ENCODE data around the gene SLC7A4.
"Not testable (repeated sequence)": the region's sequence is repeated elsewhere in the genome, so short reads cannot be mapped to it uniquely, and the experiment has no call there.

Gene SLC7A4

DNA sequence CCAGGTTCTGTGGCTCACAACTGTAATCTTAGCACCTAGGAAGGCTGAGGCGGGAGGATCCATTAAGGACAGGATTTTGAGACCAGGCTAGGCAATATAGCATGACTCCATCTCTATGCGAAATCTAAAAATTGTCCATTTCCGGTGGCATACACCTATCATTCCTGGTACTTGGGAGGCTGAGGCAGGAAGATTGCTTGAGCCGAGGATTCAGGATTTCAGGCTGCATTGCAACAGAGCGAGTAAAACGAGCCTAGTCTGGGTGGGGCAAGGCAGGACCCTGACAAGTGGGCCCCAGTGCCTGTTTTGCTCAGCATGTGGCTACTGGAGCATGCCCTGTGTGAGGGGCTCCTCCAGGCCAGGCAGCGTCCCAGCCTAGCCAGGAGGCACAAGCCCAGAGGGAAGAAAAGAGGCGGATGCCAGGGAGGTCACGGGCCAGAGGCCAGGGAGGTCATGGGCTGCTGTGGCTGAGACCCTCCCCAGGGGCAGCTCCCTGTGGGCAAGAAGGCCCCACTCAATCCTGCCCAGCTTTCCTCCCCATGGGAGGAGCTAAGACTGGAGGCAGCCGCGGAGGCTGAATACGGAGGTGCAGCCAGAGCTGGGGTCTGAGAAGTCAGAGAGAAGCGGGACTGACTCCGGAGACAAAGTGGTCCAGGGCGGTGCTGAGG is 21.8 kb upstream of the SLC7A4 start:
- Mint-ChIP-seq H3K4me1 (peaks cover 45% of the 10 kb centered on the region), H3K27me3 (ENCODE audit: low read depth, poor library complexity) (peaks cover 13% of the 10 kb centered on the region), H3K27ac (no peak overlapping the region), H3K4me3 (no peak overlapping the region), H3K36me3 (ENCODE audit: low read depth) (no peaks in the 10 kb centered on the region), H3K9me3 (no peaks in the 10 kb centered on the region)
- TF ChIP-seq, protein P1, sequence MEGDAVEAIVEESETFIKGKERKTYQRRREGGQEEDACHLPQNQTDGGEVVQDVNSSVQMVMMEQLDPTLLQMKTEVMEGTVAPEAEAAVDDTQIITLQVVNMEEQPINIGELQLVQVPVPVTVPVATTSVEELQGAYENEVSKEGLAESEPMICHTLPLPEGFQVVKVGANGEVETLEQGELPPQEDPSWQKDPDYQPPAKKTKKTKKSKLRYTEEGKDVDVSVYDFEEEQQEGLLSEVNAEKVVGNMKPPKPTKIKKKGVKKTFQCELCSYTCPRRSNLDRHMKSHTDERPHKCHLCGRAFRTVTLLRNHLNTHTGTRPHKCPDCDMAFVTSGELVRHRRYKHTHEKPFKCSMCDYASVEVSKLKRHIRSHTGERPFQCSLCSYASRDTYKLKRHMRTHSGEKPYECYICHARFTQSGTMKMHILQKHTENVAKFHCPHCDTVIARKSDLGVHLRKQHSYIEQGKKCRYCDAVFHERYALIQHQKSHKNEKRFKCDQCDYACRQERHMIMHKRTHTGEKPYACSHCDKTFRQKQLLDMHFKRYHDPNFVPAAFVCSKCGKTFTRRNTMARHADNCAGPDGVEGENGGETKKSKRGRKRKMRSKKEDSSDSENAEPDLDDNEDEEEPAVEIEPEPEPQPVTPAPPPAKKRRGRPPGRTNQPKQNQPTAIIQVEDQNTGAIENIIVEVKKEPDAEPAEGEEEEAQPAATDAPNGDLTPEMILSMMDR (IDR thresholded peaks at IDR 0.05): no peak
- DNase-seq: no peak

DNA sequence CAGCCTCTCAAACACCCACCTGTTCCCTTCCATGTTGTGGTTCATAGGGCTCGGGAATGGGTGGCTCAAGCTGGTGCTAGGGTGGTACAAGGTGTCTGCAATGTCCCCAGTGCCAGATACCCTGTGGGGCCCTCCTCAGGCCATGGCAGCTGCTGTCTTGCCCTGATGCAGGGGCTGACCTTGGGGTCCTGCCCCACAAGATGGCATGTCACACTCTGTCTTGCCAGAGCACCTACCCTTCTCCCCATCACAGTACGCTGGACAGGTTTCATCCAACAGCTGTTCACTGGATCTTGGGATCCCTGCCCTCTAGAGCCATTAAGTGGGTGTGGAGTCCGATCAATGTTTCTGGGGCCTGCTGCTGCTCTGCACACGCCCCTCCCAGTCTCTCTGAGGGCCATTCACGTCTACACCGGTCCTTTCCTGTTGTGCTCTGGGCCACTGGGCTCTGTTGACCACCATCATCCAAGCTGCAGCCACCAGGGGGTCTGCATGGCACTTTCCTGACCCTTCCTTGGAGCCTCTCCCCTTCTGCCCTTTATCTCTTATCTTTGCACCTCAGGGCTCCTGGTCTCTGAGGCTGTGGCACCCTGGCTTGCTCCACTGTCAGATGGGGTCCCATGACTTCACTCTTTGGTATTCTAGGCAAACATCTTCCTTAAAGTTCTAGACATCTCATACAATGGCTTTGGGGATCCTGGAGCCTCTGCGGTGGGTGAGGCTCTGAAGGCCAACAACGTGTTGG is 20.5 kb upstream of the SLC7A4 start:
- DNase-seq: no peak
- H3K9me3 Mint-ChIP-seq: no peaks in the 10 kb centered on the region

DNA sequence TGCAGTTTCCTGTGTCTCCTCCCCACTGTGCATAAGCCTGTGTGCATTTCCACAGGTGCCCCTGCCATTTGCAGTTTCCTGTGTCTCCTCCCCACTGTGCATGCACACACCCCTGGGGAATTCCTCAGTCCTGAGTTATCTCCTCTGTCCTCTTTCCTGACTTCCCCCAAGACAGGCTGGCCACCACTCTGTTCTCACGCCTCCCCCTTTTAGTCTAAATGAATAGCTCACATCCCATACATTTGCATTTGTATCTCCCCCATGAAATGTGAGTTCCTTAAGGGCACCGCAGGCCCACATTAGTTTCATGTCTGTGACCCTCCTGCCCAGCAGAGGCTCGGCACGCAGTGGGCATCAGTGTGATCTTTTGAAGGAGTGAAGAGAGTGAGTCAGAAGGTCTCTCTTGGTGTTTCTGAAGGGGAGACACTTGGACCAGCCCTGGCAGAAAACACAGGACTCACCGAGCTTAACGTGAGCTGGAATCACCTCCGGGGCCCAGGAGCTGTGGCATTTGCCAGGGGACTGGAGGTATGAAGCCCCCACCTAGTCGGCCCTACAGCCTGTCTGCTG is 19.6 kb upstream of the SLC7A4 start:
- Mint-ChIP-seq H3K4me1 (peaks cover 44% of the 10 kb centered on the region), H3K36me3 (ENCODE audit: low read depth) (no peaks in the 10 kb centered on the region)

More for the DNA sequence above, 20.5 kb upstream of the SLC7A4 start:
- H3K4me1 Mint-ChIP-seq: peaks cover 45% of the 10 kb centered on the region
- H3K27ac Mint-ChIP-seq: no peak overlapping the region
- H3K27me3 Mint-ChIP-seq (ENCODE audit: low read depth, poor library complexity): peaks cover 13% of the 10 kb centered on the region
- H3K36me3 Mint-ChIP-seq (ENCODE audit: low read depth): no peaks in the 10 kb centered on the region
- TF ChIP-seq, protein P1 (IDR thresholded peaks at IDR 0.05): no peak
- no peak overlapping the region for H3K4me3 Mint-ChIP-seq

DNA sequence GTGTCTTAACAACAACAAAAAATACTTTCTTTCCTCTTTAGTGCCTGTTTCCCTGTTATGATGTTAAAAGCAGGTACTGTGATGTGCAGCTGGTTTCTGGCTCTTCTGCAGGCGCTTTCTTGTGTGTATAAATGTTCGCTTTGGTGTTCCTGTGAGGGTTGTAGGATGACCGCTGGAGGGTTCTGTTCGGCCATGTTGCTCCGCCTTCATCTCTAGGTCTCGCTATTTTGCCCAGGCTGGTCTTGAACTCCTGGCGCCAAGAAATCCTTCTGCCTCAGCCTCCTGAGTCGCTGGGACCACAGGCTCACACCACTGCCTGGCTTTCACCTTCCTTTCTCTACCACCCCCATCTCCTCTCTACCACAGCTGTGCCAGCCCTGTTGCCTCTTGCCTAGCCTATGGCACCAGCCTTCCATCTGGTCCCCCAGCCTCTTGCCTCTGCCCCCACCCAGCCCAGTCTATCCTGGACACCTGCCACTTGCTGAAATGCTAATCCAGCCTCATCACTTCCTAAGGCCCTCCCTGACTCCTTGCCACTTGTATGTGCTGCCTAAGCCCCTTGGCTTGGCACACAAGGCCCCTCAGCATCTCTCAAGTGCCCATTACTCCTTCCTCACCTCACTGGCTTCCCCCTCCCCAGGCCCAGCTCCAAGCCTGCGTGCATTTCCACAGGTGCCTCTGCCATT is 18.9 kb upstream of the SLC7A4 start:
- H3K4me1 Mint-ChIP-seq: peaks cover 37% of the 10 kb centered on the region
- TF ChIP-seq, protein P1 (IDR thresholded peaks at IDR 0.05): no peak
- H3K36me3 Mint-ChIP-seq (ENCODE audit: low read depth): no peaks in the 10 kb centered on the region
- H3K4me3 Mint-ChIP-seq: no peak overlapping the region
- peaks cover 13% of the 10 kb centered on the region for H3K27me3 Mint-ChIP-seq (ENCODE audit: low read depth, poor library complexity)
- H3K27ac Mint-ChIP-seq: no peak overlapping the region
- H3K9me3 Mint-ChIP-seq: no peaks in the 10 kb centered on the region
- no peak for DNase-seq

More for the DNA sequence above, 19.6 kb upstream of the SLC7A4 start:
- Mint-ChIP-seq H3K27ac (no peak overlapping the region), H3K9me3 (no peaks in the 10 kb centered on the region), H3K4me3 (no peak overlapping the region), H3K27me3 (ENCODE audit: low read depth, poor library complexity) (peaks cover 13% of the 10 kb centered on the region)
- TF ChIP-seq, protein P1 (IDR thresholded peaks at IDR 0.05): no peak
- no peak for DNase-seq

DNA sequence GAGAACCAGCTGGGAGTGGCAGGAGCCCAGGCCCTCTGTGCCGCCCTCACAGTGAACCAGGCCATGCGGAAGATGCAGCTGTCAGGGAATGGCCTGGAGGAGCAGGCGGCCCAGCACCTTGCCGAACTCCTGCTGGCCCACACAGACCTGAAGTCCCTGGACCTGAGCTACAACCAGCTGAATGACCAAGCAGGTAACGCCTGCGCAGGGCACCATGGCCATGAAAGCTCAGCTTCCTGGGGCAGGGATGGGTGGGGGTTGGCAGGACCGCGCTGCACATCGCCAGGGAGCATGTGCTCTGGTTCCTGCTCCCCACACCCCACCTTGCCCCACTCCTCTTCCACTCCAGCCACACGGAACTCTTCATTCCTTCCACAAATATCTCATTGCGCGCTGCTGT is 16.6 kb upstream of the SLC7A4 start:
- H3K36me3 Mint-ChIP-seq (ENCODE audit: low read depth); DNase-seq; H3K27ac Mint-ChIP-seq; H3K27me3 Mint-ChIP-seq (ENCODE audit: low read depth, poor library complexity); H3K4me3 Mint-ChIP-seq; H3K9me3 Mint-ChIP-seq: not testable (repeated sequence)
- H3K4me1 Mint-ChIP-seq: peaks cover 37% of the 10 kb centered on the region

DNA sequence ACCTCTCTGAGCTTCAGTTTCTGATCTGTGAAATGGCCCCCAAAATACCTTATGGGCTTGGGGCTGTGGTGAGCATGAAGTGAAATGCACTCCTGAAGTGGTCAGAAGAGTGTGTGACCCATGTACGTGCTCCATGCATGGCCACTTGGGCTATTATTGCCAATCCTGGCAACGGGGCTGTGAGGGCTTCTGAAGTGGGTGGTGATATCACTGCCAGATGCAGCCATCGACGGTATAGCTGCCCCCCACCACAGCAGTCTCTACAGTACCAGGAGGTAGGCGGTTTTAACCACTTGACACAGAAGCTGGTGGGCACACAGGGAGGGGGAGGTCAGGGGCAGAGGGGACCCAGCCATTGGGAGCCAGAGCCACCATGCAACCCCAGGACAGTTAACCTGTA is 16.1 kb upstream of the SLC7A4 start:
- H3K9me3 Mint-ChIP-seq; H3K27ac Mint-ChIP-seq; H3K4me3 Mint-ChIP-seq; H3K27me3 Mint-ChIP-seq (ENCODE audit: low read depth, poor library complexity); DNase-seq; H3K36me3 Mint-ChIP-seq (ENCODE audit: low read depth): not testable (repeated sequence)
- H3K4me1 Mint-ChIP-seq: peaks cover 38% of the 10 kb centered on the region

All from nephron progenitor cell (in vitro differentiated cells).